ENCODE results near the gene MYH11. TPM values are rescaled to one million over a fixed set of nuclear protein-coding genes. Genes with fewer than 3 reads are reported as not detected.

The MYH11 gene
- total and polyA plus RNA-seq, 10 of the 15 experiments (the other 5 are each of a cell fraction or from before 2014, with no cell fraction given), result 0.01 to 1.9 (median 0.13) TPM; not detected in 1

DNA sequence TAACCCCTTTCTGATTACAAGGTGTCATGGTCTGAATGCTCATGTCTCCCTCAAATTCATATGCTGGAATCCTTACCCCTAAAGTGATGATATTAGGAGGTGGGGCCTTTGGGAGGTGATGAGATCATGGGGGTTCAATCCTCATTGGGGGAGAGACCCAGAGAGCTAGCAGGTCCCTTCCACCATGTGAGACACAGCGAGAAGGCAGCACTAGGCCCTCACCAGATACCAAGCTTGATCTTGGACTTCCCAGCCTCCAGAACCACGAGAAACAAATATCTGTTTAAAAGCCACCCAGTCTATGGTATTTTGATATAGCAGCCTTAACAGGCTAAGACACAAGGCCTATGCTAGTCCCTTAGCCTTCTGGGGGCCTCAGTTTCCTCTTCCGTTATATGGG, 45.9 kb downstream of the MYH11 start:
- no peak for ATAC-seq

More for the DNA sequence above, 45.9 kb downstream of the MYH11 start:
- FAIRE-seq (no peak), DNase-seq (ENCODE audit: low read depth, low spot score) (no peak)
- no TSS peak for BruUV-seq (replicated peaks)
- intact Hi-C loops (cut with micrococcal nuclease; ENCODE audit: unreplicated experiment), result no loop called here
- WGBS (ENCODE audit: insufficient coverage, insufficient replicate concordance, low lambda C conversion rate, missing lambda C conversion rate), result 23% methylated on average over 3 of the region's 3 CpGs
- in situ Hi-C loops (cut with MboI), result no loop called here
- ChIA-PET RAD21 (ENCODE audit: unreplicated experiment) (no interaction called here), SMC1A (ENCODE audit: uncharacterized antibody, unreplicated experiment) (no interaction called here), POLR2A (no interaction called here), CTCF (interaction anchor here (1.1 kb wide), 1 partner anchor 12 kb away, joined by 4 read pairs; no protein-coding TSS in a partner anchor)
- Histone ChIP-seq H3K4me1 (ENCODE audit: control insufficient read depth, insufficient read depth, low read length) (peaks cover 4% of the 10 kb centered on the region), H3K4me3 (no peak overlapping the region), H3K36me3 (ENCODE audit: control insufficient read depth in 2 of 2, insufficient read depth in 2 of 2, low read length in 1 of 2) (no peaks in the 10 kb centered on the region), H3K79me2 (ENCODE audit: control insufficient read depth, insufficient read depth, low read length) (no peaks in the 10 kb centered on the region), H3K9me3 (replicated peaks; ENCODE audit: control insufficient read depth, insufficient read depth, low read length) (peaks cover 2% of the 10 kb centered on the region; the same call in 2 of the 3 replicates), H4K20me1 (ENCODE audit: control insufficient read depth, insufficient read depth) (no peaks in the 10 kb centered on the region), H3K9ac (ENCODE audit: control insufficient read depth, insufficient read depth, low read length) (no peak overlapping the region), H3K27ac (ENCODE audit: control insufficient read depth, insufficient read depth) (no peak overlapping the region), H3K27me3 (replicated peaks in 1 of 2; ENCODE audit: control insufficient read depth in 2 of 2, insufficient read depth in 2 of 2, low read length in 1 of 2) (peaks cover 0 to 2% of the 10 kb centered on the region in 2 experiments; a peak in 1 of 4 replicates), H3K4me2 (ENCODE audit: control insufficient read depth, insufficient read depth) (no peak overlapping the region), H2AFZ (ENCODE audit: control insufficient read depth, low read depth, low read length) (no peak overlapping the region)
- TF ChIP-seq TBL1XR1 (IDR thresholded peaks at IDR 0.05; ENCODE audit: low read depth, low read length) (no peak), PBX3 (IDR thresholded peaks at IDR 0.05; ENCODE audit: insufficient replicate concordance, low read depth, low read length) (no peak), ETV6 (conservative IDR thresholded peaks at IDR 0.05 in 1 of 2, IDR thresholded peaks at IDR 0.05 in 1 of 2; ENCODE audit: borderline replicate concordance in 1 of 2, low read depth in 1 of 2) (no peak), TCF3 (IDR thresholded peaks at IDR 0.05; ENCODE audit: borderline replicate concordance, insufficient read depth, low read depth, low read length) (no peak), WRNIP1 (IDR thresholded peaks at IDR 0.05; ENCODE audit: borderline replicate concordance, low read depth, low read length) (no peak)
- TF ChIP-seq, protein P1, sequence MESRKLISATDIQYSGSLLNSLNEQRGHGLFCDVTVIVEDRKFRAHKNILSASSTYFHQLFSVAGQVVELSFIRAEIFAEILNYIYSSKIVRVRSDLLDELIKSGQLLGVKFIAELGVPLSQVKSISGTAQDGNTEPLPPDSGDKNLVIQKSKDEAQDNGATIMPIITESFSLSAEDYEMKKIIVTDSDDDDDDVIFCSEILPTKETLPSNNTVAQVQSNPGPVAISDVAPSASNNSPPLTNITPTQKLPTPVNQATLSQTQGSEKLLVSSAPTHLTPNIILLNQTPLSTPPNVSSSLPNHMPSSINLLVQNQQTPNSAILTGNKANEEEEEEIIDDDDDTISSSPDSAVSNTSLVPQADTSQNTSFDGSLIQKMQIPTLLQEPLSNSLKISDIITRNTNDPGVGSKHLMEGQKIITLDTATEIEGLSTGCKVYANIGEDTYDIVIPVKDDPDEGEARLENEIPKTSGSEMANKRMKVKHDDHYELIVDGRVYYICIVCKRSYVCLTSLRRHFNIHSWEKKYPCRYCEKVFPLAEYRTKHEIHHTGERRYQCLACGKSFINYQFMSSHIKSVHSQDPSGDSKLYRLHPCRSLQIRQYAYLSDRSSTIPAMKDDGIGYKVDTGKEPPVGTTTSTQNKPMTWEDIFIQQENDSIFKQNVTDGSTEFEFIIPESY (IDR thresholded peaks at IDR 0.05), result no peak
